Fibroblast of lung (primary cell): ENCODE results near the gene CFAP61. TPM values are rescaled to one million over a fixed set of nuclear protein-coding genes. Genes with fewer than 3 reads are reported as not detected.

ENCODE experiments used
- DNase-seq, 2 donors: peaks; one replicate each; pipeline versions ENCODE4 v3.0.0 to v3.0.0-alpha.2; 2010; ENCODE audit warnings: low read depth in 2 of 2
- H2AFZ ChIP-seq: 2 replicates; pipeline ENCODE4 v1.5.1; 2012; ENCODE audit warnings: low read length, control low read depth, inconsistent platforms
- H3K27ac ChIP-seq: 2 replicates; pipeline ENCODE4 v1.5.1; 2011; ENCODE audit warnings: low read length, control low read depth; ENCODE audit not compliant: insufficient read depth
- H3K27me3 ChIP-seq: 2 replicates; pipeline ENCODE4 v1.5.1; 2011; ENCODE audit warnings: mild to moderate bottlenecking, low read length; ENCODE audit not compliant: control insufficient read depth, insufficient read depth
- H3K36me3 ChIP-seq: 2 replicates; pipeline ENCODE4 v1.5.1; 2011; ENCODE audit warnings: low read length; ENCODE audit not compliant: control insufficient read depth, insufficient read depth
- H3K4me1 ChIP-seq: 2 replicates; pipeline ENCODE4 v1.5.1; 2011; ENCODE audit warnings: low read length; ENCODE audit not compliant: control insufficient read depth, insufficient read depth; ENCODE audit errors: extremely low read depth
- H3K4me2 ChIP-seq: 2 replicates; pipeline ENCODE4 v1.5.1; 2011; ENCODE audit warnings: low read length, control low read depth; ENCODE audit not compliant: insufficient read depth; ENCODE audit errors: extremely low read depth
- H3K4me3 ChIP-seq, 4 experiments: fragments of 200-600 bp in 1 of 4; sonication (generic) in 1 of 4; replicated peaks in 1 of 4; 2 replicates each; pipeline ENCODE4 v1.5.1; 2011 to 2016; ENCODE audit warnings: low read length in 4 of 4, low read depth in 3 of 4, mild to moderate bottlenecking in 3 of 4, control low read depth in 2 of 4, inconsistent platforms in 1 of 4, mixed read lengths in 1 of 4; ENCODE audit not compliant: insufficient read depth in 1 of 4; ENCODE audit errors: control extremely low read depth in 1 of 4
- H3K79me2 ChIP-seq: 2 replicates; pipeline ENCODE4 v1.5.1; 2012; ENCODE audit warnings: mild to moderate bottlenecking, low read length, inconsistent platforms; ENCODE audit not compliant: control insufficient read depth, insufficient read depth
- H3K9ac ChIP-seq: 2 replicates; pipeline ENCODE4 v1.5.1; 2011; ENCODE audit warnings: mild to moderate bottlenecking, low read length, control low read depth; ENCODE audit not compliant: insufficient read depth
- H3K9me3 ChIP-seq: 2 replicates; pipeline ENCODE4 v1.5.1; 2012; ENCODE audit warnings: low read depth, low read length; ENCODE audit not compliant: control insufficient read depth, insufficient read depth
- H4K20me1 ChIP-seq: 2 replicates; pipeline ENCODE4 v1.5.1; 2011; ENCODE audit warnings: low read length; ENCODE audit not compliant: control insufficient read depth, insufficient read depth; ENCODE audit errors: extremely low read depth
- CTCF ChIP-seq, 2 donors: IDR thresholded peaks in 1 of 2; conservative IDR thresholded peaks in 1 of 2; 1 replicate in 1 of 2; 2 replicates in 1 of 2; pipeline ENCODE4 v1.5.1; 2011 to 2012; ENCODE audit warnings: low read length in 2 of 2, control low read depth in 1 of 2, inconsistent platforms in 1 of 2, low read depth in 1 of 2, mild to moderate bottlenecking in 1 of 2
- EZH2 ChIP-seq: IDR thresholded peaks from 2 replicates; pipeline ENCODE4 v1.5.1; 2012; ENCODE audit warnings: low read length, control low read depth, mild to moderate bottlenecking; ENCODE audit errors: missing control alignments
- polyA plus RNA-seq, 2 donors: library from polyadenylated mRNA; depleted of rRNA in 1 of 2; stranded (reverse) in 1 of 2; unstranded in 1 of 2; fragments of >200 nt; gene quantifications; 2 replicates each; pipeline ENCODE4 v1.2.1, GENCODE V29; 2011 to 2012; ENCODE audit warnings: missing spikeins in 1 of 2
- total RNA-seq: library from RNA; depleted of rRNA; stranded (reverse); fragments of >200 nt; gene quantifications from 2 replicates; pipeline ENCODE4 v1.2.1, GENCODE V29; 2014

The CFAP61 gene
- total and polyA plus RNA-seq, 2 donors (not counting 1 experiment from before 2014, with no cell fraction given): not detected

DNA sequence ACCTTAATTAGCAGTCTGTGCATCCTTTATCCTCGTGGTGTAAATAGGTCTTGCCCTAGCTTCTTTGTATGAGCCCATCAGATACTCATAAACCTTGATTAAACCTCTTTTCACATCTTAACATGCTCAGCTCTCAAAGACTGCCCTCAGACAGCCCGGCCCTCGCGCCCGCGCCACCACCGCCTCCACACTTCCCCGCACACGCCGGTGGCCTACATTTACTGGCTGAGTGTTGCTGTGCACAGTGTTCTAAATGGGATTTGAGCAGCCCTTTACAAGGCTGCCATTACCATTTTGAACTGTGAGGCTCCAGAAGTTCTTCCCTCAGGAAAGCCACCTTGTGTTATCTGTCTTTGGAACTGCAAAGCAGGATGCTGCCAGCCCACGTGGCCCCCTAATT lies 252.6 kb downstream of the CFAP61 start:
- TF ChIP-seq EZH2: no peak
- TF ChIP-seq CTCF (conservative IDR thresholded peaks at IDR 0.05 in 1 of 2, IDR thresholded peaks at IDR 0.05 in 1 of 2; ENCODE audit: low read depth in 1 of 2, low read length in 2 of 2): no peak

GRCh38 chr20:20312562-20312961 lies 260.2 kb downstream of the CFAP61 start:
- TF ChIP-seq EZH2 (no peak), CTCF (conservative IDR thresholded peaks at IDR 0.05 in 1 of 2, IDR thresholded peaks at IDR 0.05 in 1 of 2; ENCODE audit: low read depth in 1 of 2, low read length in 2 of 2) (no peak)
- Histone ChIP-seq H3K9ac (no peak overlapping the region), H3K27me3 (no peaks in the 10 kb centered on the region)

More for the DNA sequence above, 252.6 kb downstream of the CFAP61 start:
- no peak overlapping the region for H3K4me3 ChIP-seq
- no peaks in the 10 kb centered on the region for H3K9me3 ChIP-seq
- no peaks in the 10 kb centered on the region for H3K4me1 ChIP-seq
- no peak overlapping the region for H2AFZ ChIP-seq
- no peak overlapping the region for H3K9ac ChIP-seq
- no peaks in the 10 kb centered on the region for H3K27me3 ChIP-seq
- no peak overlapping the region for H3K4me2 ChIP-seq
- no peaks in the 10 kb centered on the region for H4K20me1 ChIP-seq
- H3K36me3 ChIP-seq: no peaks in the 10 kb centered on the region
- no peaks in the 10 kb centered on the region for H3K79me2 ChIP-seq
- no peak for DNase-seq
- H3K27ac ChIP-seq: no peak overlapping the region

GRCh38 chr20:20317195-20317594 lies 264.9 kb downstream of the CFAP61 start:
- Histone ChIP-seq H3K36me3 (no peaks in the 10 kb centered on the region), H3K4me2 (no peak overlapping the region), H2AFZ (no peak overlapping the region), H3K9ac (no peak overlapping the region), H3K27me3 (no peaks in the 10 kb centered on the region), H3K9me3 (no peaks in the 10 kb centered on the region), H3K4me1 (no peaks in the 10 kb centered on the region), H3K27ac (no peak overlapping the region), H4K20me1 (no peaks in the 10 kb centered on the region), H3K4me3 (no peak overlapping the region), H3K79me2 (no peaks in the 10 kb centered on the region)
- no peak for TF ChIP-seq EZH2
- TF ChIP-seq CTCF (conservative IDR thresholded peaks at IDR 0.05 in 1 of 2, IDR thresholded peaks at IDR 0.05 in 1 of 2; ENCODE audit: low read depth in 1 of 2, low read length in 2 of 2): no peak
- DNase-seq: no peak

More at GRCh38 chr20:20312562-20312961, 260.2 kb downstream of the CFAP61 start:
- H2AFZ ChIP-seq: no peak overlapping the region
- no peaks in the 10 kb centered on the region for H3K79me2 ChIP-seq
- H4K20me1 ChIP-seq: no peaks in the 10 kb centered on the region
- H3K4me2 ChIP-seq: no peak overlapping the region
- no peak overlapping the region for H3K4me3 ChIP-seq
- H3K36me3 ChIP-seq: no peaks in the 10 kb centered on the region
- H3K4me1 ChIP-seq: no peaks in the 10 kb centered on the region
- DNase-seq: no peak
- no peaks in the 10 kb centered on the region for H3K9me3 ChIP-seq
- no peak overlapping the region for H3K27ac ChIP-seq
